ENCODE data around the gene XXYLT1.

The XXYLT1 gene

DNA sequence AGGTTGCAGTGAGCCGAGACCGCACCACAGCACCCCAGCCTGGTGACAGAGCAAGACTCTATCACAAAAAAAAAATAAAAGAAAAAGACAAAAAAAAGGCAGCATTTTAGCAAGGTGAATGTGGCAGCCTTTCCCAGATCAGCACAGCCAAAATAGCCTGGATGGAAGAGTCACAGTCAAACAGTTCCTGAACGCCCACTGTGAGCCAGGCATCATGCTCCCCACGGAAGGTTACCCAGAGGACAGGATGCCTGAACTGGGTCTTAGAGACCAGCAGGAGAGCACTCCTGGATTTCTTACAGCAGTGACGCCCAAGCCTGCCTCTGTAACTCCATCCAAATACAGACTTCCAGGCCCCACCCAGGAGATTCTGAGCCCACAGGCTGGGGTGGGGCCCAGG is 4.5 kb downstream of the XXYLT1 start:
- DNase-seq, result no peak

DNA sequence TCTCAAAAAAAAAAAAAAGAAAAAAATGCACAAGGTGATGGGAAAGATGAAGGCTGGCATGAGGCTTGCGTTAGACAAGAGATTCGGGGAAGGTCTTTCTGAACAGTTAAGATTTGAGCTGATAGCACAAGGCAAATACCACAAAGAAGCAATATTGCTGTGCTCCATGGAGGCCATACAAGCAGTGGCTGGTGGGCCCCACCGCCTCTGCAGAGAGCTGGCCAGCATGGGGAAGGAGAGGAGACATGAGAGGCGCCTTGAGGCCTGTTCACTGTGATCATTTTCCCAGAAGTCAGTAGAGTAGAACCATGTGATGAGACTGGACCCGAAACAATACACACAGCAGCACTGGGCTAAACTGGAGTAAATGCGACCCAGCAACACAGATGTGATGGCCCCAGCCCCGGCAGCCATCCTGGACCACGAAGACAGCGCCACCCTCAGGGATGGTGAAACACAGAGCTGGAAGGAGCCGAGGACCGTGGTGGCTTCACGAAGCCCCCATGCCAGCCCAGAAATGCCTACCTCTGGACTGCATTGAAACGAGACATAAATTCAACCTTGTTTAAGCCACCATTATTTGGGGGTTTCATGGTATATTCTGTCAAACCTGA is 5.5 kb downstream of the XXYLT1 start:
- no peak for DNase-seq

- DNase-seq, result no peak
Observed at GRCh38 chr3:195263925-195264600, 6.9 kb downstream of the XXYLT1 start.

GRCh38 chr3:195263193-195263924 is 7.6 kb downstream of the XXYLT1 start:
- no peak for DNase-seq

GRCh38 chr3:195261925-195262324 is 9.0 kb downstream of the XXYLT1 start:
- no peak for DNase-seq

GRCh38 chr3:195260280-195260905 is 10.6 kb downstream of the XXYLT1 start:
- peak; percentile 19 for DNase-seq

GRCh38 chr3:195259475-195260279 is 11.3 kb downstream of the XXYLT1 start:
- peak; percentile 75 for DNase-seq

DNA sequence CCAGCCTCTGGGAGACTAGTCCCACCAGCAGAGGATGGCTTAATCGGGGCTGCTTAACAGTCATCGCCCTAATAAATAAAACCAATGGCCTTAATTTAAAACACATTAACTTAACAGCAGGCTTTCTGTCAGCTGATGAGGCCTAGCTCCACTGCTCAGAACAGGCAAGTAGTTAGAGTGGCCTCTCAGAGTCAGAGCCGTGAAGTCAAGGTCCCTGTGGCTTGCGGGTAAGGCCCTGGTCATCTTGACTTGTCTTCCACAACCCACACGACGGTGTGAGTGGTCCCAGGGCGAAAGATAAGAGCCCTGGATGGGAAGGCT is 11.8 kb downstream of the XXYLT1 start:
- DNase-seq, result no peak

DNA sequence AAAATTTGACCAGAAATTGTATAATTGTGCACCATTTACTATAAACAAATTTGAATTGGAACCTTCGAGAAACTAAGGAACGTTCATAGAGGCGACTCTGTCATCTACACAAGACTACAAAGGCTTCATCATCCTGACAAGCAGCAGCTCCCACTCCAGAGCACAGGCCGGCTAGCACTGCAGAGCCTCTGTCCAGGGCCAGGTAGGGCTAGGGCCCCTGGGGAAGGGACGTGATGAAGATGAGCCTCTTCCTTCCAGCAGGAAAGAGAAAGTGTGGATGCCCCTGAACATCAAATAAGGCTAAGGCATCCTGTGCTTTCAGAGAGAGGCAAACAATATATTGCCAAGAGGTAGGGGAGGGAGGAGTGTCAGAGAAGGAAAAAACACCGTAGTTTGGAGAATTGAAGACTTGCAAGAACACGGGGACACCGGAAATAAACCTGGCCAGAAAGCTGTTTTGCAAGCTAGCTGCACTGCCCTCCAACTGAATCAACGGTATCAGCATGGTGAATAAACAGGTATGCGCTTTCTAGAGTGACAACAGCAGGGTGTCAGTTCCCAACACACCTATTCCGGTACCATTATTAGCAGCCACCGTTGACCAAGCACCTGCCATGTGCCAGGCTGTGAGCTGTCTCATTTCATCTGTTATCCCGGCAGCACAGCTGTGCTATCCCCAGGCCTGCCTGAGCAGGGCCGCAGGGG is 12.4 kb downstream of the XXYLT1 start:
- DNase-seq, result no peak

DNA sequence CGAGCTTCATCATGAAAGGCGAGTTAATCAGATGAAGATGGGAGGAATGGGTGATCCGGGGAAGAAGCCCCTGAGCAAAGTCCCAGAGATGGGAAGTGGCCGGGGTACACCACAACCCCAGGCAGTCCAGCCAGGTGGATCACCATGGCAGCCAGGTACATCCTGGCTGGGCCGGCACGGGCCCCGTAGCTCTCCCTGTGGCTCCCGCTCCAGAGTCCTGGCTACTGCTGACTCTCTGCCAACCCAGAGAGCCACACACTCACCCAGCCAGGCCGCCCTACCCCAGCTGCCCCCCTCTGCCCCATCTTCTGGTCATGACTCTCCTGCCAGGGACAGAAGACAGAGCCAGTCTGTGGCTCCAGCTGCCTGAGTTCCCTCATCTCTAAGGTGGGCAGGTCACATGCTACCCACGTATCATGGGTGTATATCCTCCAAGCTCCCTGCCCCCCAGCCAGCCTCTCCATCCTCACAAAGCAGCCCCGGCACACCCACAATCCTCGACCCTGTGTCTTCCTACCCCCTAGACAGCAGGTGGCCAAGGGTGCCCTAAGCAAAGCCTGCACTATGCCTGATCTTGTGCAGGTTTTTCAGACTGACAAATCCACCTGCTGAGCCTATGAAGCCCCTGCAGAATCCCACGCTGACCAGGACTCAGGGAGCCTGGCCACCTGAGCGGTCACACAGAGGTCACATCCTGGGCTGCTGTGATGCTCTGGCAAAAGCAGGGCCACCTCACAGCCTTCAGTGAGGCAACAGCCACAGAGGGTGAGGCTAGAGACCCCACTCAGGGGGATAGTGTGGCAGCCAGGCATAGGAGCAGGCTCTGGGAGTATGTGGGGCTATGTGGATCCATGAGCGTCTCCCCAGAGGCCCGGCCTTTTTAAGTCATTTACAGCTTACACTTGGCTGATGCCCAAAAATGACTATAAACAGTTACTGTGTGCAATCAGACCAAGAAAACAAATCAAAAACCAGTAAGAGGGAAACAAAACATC is 13.2 kb downstream of the XXYLT1 start:
- no peak for DNase-seq

- no peak for DNase-seq
Observed at GRCh38 chr3:195256639-195257453, 14.1 kb downstream of the XXYLT1 start.

GRCh38 chr3:195255571-195256501 is 15.1 kb downstream of the XXYLT1 start:
- DNase-seq, result no peak

DNA sequence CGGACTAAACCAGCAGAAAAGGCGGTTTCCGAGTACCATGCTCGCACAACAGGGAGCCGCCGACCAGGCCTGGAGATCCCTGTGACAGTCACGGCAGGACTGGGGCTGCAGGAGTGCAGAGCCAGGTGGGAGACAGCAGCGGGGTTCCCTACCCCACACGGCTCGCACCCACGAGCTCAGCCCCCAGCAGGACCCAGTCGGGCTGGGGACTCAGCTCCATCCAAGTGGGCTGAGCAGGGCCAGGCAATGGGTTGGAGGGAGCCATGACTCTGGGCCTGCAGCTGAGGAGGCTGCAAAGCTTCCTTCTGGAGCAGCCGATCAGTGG is 15.8 kb downstream of the XXYLT1 start:
- no peak for DNase-seq

DNA sequence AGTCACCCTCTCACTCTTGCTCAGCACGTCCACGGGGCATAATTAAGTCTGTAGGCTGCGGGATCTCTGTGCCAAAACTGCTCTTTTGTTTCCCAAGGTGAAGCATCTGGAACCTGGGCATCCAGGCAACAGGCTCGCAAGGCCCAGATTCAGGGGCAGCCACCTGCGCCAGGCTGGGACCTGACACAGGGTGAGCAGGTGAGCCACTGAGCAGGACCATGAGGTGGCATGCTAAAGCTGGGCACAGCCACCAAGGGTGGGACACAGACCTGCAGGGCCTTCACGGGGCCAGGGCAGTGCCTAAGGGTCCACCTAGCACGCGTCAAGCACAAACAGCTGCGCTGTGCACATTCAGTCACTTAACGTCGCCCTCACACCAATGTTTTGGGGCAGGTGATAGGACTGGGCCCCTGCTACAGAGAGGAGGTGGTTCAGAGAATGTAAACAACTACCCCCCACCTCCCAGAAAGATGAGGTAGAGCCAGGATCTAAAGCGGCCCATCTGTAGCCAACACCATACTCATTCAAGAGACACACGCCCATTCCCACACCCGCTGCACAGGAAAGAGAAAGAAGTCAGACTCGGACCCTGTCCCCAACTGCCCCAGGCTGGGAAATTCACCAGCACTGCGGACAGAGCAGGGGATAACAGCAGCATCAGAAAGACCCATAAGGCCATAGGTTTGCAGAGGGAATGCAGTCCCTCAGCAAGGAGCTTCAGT is 16.3 kb downstream of the XXYLT1 start:
- no peak for DNase-seq

GRCh38 chr3:195253923-195254432 is 17.0 kb downstream of the XXYLT1 start:
- DNase-seq, result no peak

GRCh38 chr3:195251336-195252065 is 19.5 kb downstream of the XXYLT1 start:
- no peak for DNase-seq

DNA sequence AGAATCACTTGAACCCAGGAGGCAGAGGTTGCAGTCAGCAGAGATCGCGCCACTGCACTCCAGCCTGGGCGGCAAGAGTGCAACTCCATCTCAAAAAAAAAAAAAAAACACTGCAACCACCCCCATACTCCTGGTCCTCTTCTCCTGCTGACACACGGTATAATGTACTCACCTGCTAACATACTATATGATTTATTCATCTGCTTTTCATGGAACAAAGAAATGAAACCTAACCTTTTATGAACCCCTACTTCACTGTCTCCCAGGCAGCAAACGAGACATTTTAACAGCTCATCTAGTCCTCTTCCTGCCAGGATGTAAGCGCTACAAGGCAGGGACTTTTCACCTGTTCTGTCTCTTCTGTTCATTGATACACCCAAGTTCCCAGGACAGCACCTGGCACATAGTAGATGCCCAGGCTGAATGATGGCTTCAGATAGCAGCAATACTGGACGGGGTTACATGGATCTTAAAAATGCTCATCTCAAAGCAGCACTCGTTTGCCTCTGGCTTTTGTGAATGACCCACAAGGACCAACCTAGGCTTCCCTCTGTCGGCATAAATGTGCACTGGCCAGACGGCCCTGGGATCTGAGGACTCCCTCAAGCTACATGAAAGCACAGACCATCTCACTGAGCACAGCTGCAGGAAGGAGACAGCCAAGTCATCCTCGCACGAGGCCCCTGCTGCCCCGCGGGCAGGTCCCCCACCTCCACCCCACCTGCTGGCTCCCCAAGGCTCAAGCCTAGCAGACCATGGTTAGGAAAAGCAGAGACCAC is 20.3 kb downstream of the XXYLT1 start:
- peak; percentile 76 for DNase-seq

Data from NCI-H1092 treated with DMSO at 0.1 percent for 48 hours (cell line).